Hematopoietic multipotent progenitor cell treated with erythropoietin and hydrocortisone succinate and interleukin-3 and kit ligand, for 8 days (in vitro differentiated cells): ENCODE data around the gene SPATA33.
"Not testable (repeated sequence)": the region's sequence is repeated elsewhere in the genome, so short reads cannot be mapped to it uniquely, and the experiment has no call there.

ENCODE experiments used
- DNase-seq: peaks from one replicate; pipeline ENCODE4 v3.0.0-alpha.2; 2015

The SPATA33 gene

DNA sequence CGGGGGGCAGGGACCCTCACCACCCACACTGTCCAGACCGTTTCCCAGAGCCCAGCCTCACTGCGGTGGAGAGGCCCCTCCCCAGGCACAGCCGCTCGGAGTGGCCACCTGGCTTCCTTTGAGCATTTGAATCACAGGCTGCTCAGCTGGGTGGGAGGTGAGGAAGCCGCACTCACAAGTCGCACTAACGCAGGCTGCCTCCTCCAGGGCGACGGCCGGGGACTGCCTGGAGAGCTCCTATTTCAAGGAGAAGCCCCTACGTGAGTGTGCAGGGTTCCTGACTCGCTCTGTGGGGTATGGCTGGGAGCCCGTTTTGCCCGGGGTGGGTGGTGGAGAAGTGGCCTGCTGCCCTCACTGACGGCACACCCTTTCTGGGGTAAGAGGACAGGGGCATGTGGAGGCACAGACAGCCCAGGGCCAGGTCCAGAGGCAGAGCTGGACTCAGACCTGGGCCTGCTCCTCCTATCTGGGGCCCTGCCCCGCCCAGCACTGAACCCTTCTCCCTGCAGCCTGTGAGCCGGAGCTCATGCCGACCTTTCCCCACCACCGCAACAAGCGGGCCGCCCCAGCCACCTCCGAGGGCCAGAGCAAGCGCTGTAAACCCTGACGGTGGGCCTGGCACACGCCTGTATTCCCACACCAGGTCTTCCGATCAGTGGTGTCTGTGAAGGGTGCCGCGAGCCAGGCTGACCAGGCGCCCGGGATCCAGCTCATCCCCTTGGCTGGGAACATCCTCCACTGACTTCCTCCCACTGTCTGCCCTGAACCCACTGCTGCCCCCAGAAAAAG, 37.6 kb downstream of the SPATA33 start:
- DNase-seq: no peak

DNA sequence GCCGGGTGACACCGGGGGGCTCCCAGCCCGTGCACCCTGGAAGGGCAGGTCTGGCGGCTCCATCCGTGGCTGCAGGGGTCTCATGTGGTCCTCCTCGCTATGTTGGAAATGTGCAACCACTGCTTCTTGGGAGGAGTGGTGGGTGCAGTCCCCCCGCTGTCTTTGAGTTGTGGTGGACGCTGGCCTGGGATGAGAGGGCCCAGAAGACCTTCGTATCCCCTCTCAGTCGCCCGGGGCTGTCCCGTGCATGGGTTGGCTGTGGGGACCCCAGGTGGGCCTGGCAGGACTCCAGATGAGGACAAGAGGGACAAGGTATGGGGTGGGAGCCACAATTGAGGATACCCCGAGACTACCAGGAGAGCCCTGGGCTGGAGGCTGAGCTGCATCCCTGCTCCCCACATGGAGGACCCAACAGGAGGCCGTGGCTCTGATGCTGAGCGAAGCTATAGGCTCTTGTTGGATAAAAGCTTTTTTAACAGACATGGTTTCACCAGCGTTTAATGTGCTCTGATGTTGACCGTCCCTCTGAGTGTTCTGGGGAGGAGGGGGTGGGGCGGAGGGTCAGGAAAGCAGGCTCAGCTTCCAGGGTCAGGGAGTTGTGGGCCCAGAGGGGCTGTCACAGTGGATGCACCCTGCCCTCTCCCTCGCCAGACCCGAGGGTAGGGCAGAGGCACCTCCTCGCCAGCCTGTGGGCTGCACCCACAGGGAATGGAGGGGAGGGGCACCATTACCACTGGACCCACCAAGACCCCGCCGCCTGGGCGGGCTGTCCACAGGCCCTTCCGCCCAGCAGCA, 38.4 kb downstream of the SPATA33 start:
- DNase-seq: no peak

GRCh38 chr16:89696670-89697128, 39.1 kb downstream of the SPATA33 start:
- DNase-seq: no peak

- no peak for DNase-seq
Measured at GRCh38 chr16:89697161-89697615, 39.6 kb downstream of the SPATA33 start.

- no peak for DNase-seq
Measured at GRCh38 chr16:89697616-89698331, 40.1 kb downstream of the SPATA33 start.

- not testable (repeated sequence) for DNase-seq
Measured at GRCh38 chr16:89698717-89699116, 41.1 kb downstream of the SPATA33 start.

- DNase-seq: not testable (repeated sequence)
Measured at GRCh38 chr16:89699629-89700099, 42.0 kb downstream of the SPATA33 start.

GRCh38 chr16:89700100-89700648, 42.5 kb downstream of the SPATA33 start:
- DNase-seq: peak; percentile 97

GRCh38 chr16:89700649-89701424, 43.2 kb downstream of the SPATA33 start:
- peak; percentile 51 for DNase-seq

GRCh38 chr16:89701425-89702406, 44.1 kb downstream of the SPATA33 start, which contains the start of gene SPATA2L:
TSS of gene SPATA2L (minus strand) at chr16:89701705. CDS start at chr16:89701232, 473 bp downstream.
- peak; percentile 93 for DNase-seq

DNA sequence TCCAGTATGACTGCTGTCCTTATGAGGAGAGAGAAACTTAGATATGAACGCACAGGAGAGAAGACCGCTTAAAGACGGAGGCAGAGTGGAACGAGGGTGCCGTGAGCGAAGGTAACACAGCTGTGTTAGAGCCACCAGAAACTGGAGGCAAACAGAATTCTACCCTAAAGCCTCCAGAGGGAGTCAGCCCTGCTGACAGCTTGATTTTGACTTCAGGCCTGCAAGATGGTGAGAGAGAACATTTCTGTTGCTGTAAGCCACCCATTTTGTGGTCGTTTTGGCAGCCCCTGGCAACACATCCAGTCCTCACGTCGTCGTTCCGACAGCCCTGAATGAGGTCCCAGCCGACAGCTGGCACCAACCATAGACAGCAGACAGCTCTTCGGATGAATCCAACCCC, 46.6 kb downstream of the SPATA33 start:
- DNase-seq: no peak

DNA sequence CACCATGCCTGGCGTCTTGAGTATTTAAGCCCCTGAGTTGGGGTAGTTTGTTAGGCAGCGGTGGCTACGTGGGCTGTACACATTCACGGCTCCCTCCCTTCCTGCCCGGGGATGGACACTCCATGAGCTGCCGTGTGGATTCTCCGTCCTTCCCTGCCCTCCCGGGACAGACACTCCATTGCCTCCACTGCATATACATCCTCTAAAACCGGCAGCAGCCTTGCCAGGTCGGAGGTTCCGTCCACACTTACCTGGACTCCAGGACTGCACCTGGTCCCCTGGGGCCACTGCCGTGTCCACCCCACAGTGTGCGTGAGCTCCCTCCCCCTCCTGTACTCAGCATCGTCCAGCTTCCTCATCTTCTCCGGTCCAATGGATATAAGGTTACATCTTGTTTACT, 47.4 kb downstream of the SPATA33 start:
- DNase-seq: no peak

GRCh38 chr16:89706518-89707260, 49.1 kb downstream of the SPATA33 start:
- DNase-seq: no peak

DNA sequence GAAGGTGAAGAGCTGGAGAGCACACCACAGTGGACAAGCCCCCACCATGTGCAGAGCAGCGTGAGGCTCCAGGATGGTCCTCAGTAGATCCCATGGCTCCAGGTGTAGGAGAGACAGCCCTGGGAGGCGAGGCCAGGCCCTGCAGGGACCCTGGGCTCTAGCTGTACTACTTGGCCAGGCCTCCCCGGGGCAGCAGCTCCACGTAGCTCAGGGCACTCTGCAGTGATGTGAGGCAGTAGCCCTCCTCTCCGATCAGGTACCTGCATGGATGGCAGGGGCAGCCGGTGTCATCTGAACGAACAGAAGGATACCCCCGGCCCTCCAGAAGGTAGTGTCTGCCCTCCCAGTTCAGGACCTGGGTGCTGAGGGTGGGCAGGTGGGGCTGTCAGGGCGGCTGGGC, 50.1 kb downstream of the SPATA33 start:
- no peak for DNase-seq

GRCh38 chr16:89708481-89708931, 50.9 kb downstream of the SPATA33 start:
- DNase-seq: peak; percentile 23

DNA sequence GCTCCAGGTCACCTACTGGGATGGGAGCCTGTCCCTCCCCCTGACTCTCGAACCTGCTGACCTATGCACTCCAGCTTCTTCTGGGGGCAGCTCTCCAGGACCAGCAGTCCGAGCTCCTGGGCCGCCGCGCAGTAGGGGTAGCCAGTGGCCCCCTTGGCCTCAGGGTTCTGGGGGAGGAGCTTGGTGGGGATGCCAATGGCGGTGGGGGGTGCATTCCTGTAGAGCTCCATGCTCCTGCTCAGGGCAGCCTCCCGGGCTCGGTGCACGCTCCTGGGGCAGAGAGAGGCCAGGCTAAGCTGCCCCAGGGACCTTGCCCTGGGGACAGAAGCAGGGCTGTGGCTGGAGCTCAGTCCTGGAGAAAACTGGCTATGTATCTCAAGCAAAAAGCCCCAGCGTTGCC, 51.5 kb downstream of the SPATA33 start:
- DNase-seq: no peak

DNA sequence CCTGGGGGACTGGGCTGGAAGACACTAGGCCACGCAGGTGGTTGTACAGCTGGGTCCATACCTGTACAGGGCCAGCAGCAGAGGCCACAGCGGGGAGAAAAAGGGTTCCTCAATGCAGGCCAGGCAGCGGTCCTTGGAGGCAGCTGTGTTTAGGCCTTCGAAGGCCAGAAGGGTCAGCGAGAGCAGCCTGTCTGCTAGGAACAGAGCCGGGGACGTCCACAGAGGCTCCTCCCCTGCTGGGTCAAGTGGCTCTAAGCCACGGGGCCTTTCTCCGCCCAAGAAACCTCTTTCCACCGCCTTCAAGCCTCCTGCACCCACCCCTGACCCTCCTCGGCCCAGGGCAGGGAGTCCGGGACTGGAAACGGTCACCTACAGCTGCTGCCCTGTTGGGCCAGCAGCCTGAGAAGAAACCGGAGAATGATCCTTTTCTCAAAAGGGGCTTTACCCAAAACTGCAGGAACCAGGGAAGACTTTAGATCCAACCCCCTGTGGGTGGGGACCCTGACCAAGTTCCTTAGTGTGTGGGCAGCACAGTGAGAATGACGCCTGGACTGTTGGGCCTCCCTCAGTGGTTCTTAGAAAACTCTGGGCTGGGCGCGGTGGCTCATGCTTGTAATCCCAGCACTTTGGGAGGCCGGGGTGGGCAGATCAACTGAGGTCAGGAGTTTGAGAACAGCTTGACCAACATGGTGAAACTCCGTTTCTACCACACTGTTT, 52.2 kb downstream of the SPATA33 start:
- DNase-seq: no peak

DNA sequence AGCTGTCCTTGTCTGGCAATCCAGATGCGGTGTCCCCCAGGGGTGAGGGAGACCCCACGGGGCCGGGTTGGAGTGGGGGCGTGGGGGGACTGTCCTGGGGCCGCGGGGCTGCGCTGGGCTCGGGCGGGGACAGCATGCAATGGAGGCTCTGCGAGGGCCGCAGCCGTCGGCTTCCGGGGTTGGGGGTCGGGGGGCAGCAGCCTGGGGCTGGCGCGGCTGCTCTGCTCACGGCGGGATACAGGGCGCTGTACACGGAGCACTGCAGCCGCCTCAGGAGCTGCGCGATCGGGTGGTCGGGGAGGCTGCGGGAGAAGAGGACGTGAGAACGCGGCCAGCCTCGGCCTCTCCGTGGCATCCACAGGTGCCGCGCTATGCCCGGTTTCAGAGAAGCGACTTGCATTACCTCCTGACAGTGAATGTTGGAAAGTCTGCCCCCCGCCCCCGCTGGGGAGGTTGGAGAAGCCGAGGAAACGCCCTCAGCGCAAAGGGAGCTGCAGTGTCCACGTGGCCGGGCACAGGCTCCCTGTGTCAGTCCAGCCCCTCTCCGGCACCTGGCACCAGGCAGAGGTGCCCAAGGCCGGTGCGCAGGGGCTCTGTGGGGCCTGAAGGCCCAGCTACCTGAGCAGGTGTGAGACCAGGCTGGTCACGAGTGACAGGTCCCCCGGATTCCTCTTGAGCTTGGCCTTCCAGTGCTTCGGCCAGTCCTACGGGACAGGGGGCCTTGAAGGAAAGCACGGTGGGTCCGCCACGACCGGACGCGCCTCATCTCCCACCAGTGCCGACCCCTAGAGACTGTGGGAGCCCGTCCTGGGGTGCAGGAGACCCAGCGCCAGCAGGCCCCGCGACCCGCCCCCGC, 53.3 kb downstream of the SPATA33 start:
- no peak for DNase-seq
